Fibroblast of lung (primary cell): ENCODE measurements around the gene SCIN.

ENCODE experiments used
- CTCF ChIP-seq, 2 donors: IDR thresholded peaks in 1 of 2; conservative IDR thresholded peaks in 1 of 2; 1 replicate in 1 of 2; 2 replicates in 1 of 2; pipeline ENCODE4 v1.5.1; 2011 to 2012; ENCODE audit warnings: low read length in 2 of 2, control low read depth in 1 of 2, inconsistent platforms in 1 of 2, low read depth in 1 of 2, mild to moderate bottlenecking in 1 of 2
- EZH2 ChIP-seq: IDR thresholded peaks from 2 replicates; pipeline ENCODE4 v1.5.1; 2012; ENCODE audit warnings: low read length, control low read depth, mild to moderate bottlenecking; ENCODE audit errors: missing control alignments

- TF ChIP-seq CTCF (conservative IDR thresholded peaks at IDR 0.05 in 1 of 2, IDR thresholded peaks at IDR 0.05 in 1 of 2; ENCODE audit: low read depth in 1 of 2, low read length in 2 of 2): no peak
- no peak for TF ChIP-seq EZH2
Observed at GRCh38 chr7:12650080-12650479, 79.6 kb downstream of the SCIN start.
